CD14-positive monocyte (primary cell): ENCODE data around the gene CFAP410. TPM values are rescaled to one million over a fixed set of nuclear protein-coding genes. Genes with fewer than 3 reads are reported as not detected.

Experiments used
- DNase-seq, 3 donors: peaks; one replicate each; pipeline ENCODE4 v3.0.0-alpha.2; 2011 to 2022
- H2AFZ ChIP-seq: 2 replicates; pipeline ENCODE4 v1.6.0; 2012; ENCODE audit warnings: mild to moderate bottlenecking, low read depth, low read length, inconsistent platforms; ENCODE audit not compliant: insufficient read depth, poor library complexity, severe bottlenecking
- H3K27ac ChIP-seq, 2 donors: 1 replicate in 1 of 2; 2 replicates in 1 of 2; pipeline ENCODE4 v1.5.1; 2012 to 2013; ENCODE audit warnings: low read length in 2 of 2, control low read depth in 1 of 2, inconsistent platforms in 1 of 2, low read depth in 1 of 2, mild to moderate bottlenecking in 1 of 2
- H3K27me3 ChIP-seq, 2 donors: one replicate each; pipeline versions ENCODE4 v1.6.0 to v1.6.1; 2011 to 2013; ENCODE audit warnings: low read length in 2 of 2; ENCODE audit not compliant: control insufficient read depth in 2 of 2, insufficient read depth in 2 of 2
- H3K36me3 ChIP-seq, 2 donors: replicated peaks in 1 of 2; 1 replicate in 1 of 2; 2 replicates in 1 of 2; pipeline versions ENCODE4 v1.5.1 to v1.6.1; 2012 to 2013; ENCODE audit warnings: low read length in 2 of 2, control low read depth in 1 of 2, inconsistent platforms in 1 of 2, mild to moderate bottlenecking in 1 of 2; ENCODE audit not compliant: insufficient read depth in 2 of 2, control insufficient read depth in 1 of 2
- H3K4me1 ChIP-seq, 2 donors: 1 replicate in 1 of 2; 2 replicates in 1 of 2; pipeline versions ENCODE4 v1.5.1 to v1.6.1; 2012 to 2013; ENCODE audit warnings: low read length in 2 of 2, control low read depth in 1 of 2, inconsistent platforms in 1 of 2, mild to moderate bottlenecking in 1 of 2, moderate library complexity in 1 of 2; ENCODE audit not compliant: insufficient read depth in 2 of 2, control insufficient read depth in 1 of 2
- H3K4me2 ChIP-seq: replicated peaks from 2 replicates; pipeline ENCODE3; 2012; ENCODE audit warnings: low read length, moderate library complexity, mild to moderate bottlenecking; ENCODE audit not compliant: poor library complexity, severe bottlenecking; ENCODE audit errors: extremely low read depth
- H3K4me3 ChIP-seq, 3 experiments: fragments of 200-600 bp in 1 of 3; sonication (generic) in 1 of 3; replicated peaks in 1 of 3; 1 replicate in 2 of 3; 2 replicates in 1 of 3; pipeline ENCODE4 v1.5.1; 2011 to 2013; ENCODE audit warnings: low read length in 3 of 3, mild to moderate bottlenecking in 3 of 3, control low read depth in 2 of 3, low read depth in 2 of 3, inconsistent platforms in 1 of 3, moderate library complexity in 1 of 3
- H3K79me2 ChIP-seq: 2 replicates; pipeline ENCODE4 v1.6.0; 2012; ENCODE audit warnings: mild to moderate bottlenecking, control low read depth, inconsistent platforms, low read length, moderate library complexity; ENCODE audit not compliant: insufficient read depth
- H3K9ac ChIP-seq: 2 replicates; pipeline ENCODE4 v1.6.0; 2017; ENCODE audit warnings: low read length, mild to moderate bottlenecking; ENCODE audit not compliant: insufficient read depth, poor library complexity, severe bottlenecking
- H3K9me3 ChIP-seq, 2 donors: replicated peaks in 1 of 2; 1 replicate in 1 of 2; 2 replicates in 1 of 2; pipeline versions ENCODE4 v1.5.1 to v1.6.1; 2012 to 2013; ENCODE audit warnings: low read length in 2 of 2, control low read depth in 1 of 2; ENCODE audit not compliant: control insufficient read depth in 1 of 2, insufficient read depth in 1 of 2
- H4K20me1 ChIP-seq: 2 replicates; pipeline ENCODE4 v1.6.0; 2012; ENCODE audit warnings: mild to moderate bottlenecking, low read length, control low read depth, moderate library complexity; ENCODE audit not compliant: insufficient read depth
- H3K27ac Mint-ChIP-seq, 7 donors: one replicate each; pipeline ENCODE4 v1.8.0; 2020; ENCODE audit warnings: mild to moderate bottlenecking in 7 of 7, mixed read lengths in 7 of 7, moderate library complexity in 6 of 7, inconsistent platforms in 2 of 7
- H3K27me3 Mint-ChIP-seq, 3 donors: one replicate each; pipeline ENCODE4 v1.8.0; 2021 to 2022; ENCODE audit warnings: low read depth in 3 of 3, mild to moderate bottlenecking in 3 of 3, mixed read lengths in 3 of 3, moderate library complexity in 3 of 3, inconsistent platforms in 1 of 3
- H3K36me3 Mint-ChIP-seq, 2 donors: one replicate each; pipeline ENCODE4 v1.8.0; 2020; ENCODE audit warnings: mixed read lengths in 2 of 2, inconsistent platforms in 1 of 2, mild to moderate bottlenecking in 1 of 2
- H3K4me1 Mint-ChIP-seq: one replicate; pipeline ENCODE4 v1.8.0; 2020; ENCODE audit warnings: mild to moderate bottlenecking, mixed read lengths
- H3K4me3 Mint-ChIP-seq, 2 donors: one replicate each; pipeline ENCODE4 v1.8.0; 2020; ENCODE audit warnings: mild to moderate bottlenecking in 2 of 2, mixed read lengths in 2 of 2, moderate library complexity in 1 of 2
- H3K9me3 Mint-ChIP-seq, 7 donors: one replicate each; pipeline ENCODE4 v1.8.0; 2020 to 2022; ENCODE audit warnings: mixed read lengths in 7 of 7, mild to moderate bottlenecking in 6 of 7, moderate library complexity in 6 of 7, inconsistent platforms in 2 of 7
- CTCF ChIP-seq: fragments of 200-600 bp; IDR thresholded peaks from one replicate; pipeline ENCODE4 v1.8.0; 2022; ENCODE audit warnings: antibody characterized with exemption, mild to moderate bottlenecking
- whole genome bisulfite sequencing: methylation state at CpG from one replicate; pipeline ENCODE4 v1.1.5; 2013; ENCODE audit warnings: missing lambda C conversion rate; ENCODE audit not compliant: insufficient coverage; 5-methylcytosine and 5-hydroxymethylcytosine counted together
- intact Hi-C, 2 donors: fragments of 100-400 bp; cut with micrococcal nuclease; formaldehyde crosslinking; loops; one replicate each; pipeline versions ENCODE4 v1.15.0 to v1.15.1; 2023
- polyA plus RNA-seq, 3 donors: library from polyadenylated mRNA; depleted of rRNA in 1 of 3; unstranded in 2 of 3; stranded (reverse) in 1 of 3; fragments of 300-500 nt in 2 of 3; fragments of >200 nt in 1 of 3; fragmentation: Illumina TruSeq in 2 of 3; gene quantifications; 1 replicate in 2 of 3; 2 replicates in 1 of 3; pipeline ENCODE4 v1.2.3, GENCODE V29; 2012 to 2021

CFAP410 gene
- polyA plus RNA-seq, 3 donors, result 14.8 to 23.5 (median 17.3) TPM

- no peaks in the 10 kb centered on the region for H3K4me1 Mint-ChIP-seq
These were observed 14.4 kb downstream of the CFAP410 start for GRCh38 chr21:44324854-44325107.

GRCh38 chr21:44324106-44324853 is 14.9 kb downstream of the CFAP410 start:
- H3K4me3 ChIP-seq, result no peak overlapping the region
- H3K27ac ChIP-seq, result no peak overlapping the region
- H2AFZ ChIP-seq, result no peak overlapping the region
- H3K79me2 ChIP-seq, result no peaks in the 10 kb centered on the region
- H3K27ac Mint-ChIP-seq, result peak overlapping the region in 1 of 7 donors; percentile 26
- intact Hi-C loops, result no loop called here
- H3K36me3 ChIP-seq, result peaks cover 74 to 77% of the 10 kb centered on the region in 2 donors
- no peak overlapping the region for H3K4me2 ChIP-seq
- H3K4me1 ChIP-seq, result no peaks in the 10 kb centered on the region
- H3K36me3 Mint-ChIP-seq, result peaks cover 28 to 68% of the 10 kb centered on the region in 2 donors
- H4K20me1 ChIP-seq, result peaks cover 17% of the 10 kb centered on the region
- H3K4me3 Mint-ChIP-seq, result no peak overlapping the region
- no peaks in the 10 kb centered on the region for H3K4me1 Mint-ChIP-seq
- H3K9me3 Mint-ChIP-seq, result no peaks in the 10 kb centered on the region
- H3K9me3 ChIP-seq, result no peaks in the 10 kb centered on the region
- WGBS, result 99% methylated on average over 27 of the region's 37 CpGs
- no peak for TF ChIP-seq CTCF
- H3K27me3 ChIP-seq, result no peaks in the 10 kb centered on the region
- H3K9ac ChIP-seq, result no peak overlapping the region
- no peaks in the 10 kb centered on the region for H3K27me3 Mint-ChIP-seq
- DNase-seq, result no peak

More at GRCh38 chr21:44324854-44325107, 14.4 kb downstream of the CFAP410 start:
- Histone ChIP-seq H3K9ac (no peak overlapping the region), H3K9me3 (no peaks in the 10 kb centered on the region), H3K4me2 (no peak overlapping the region), H3K27me3 (no peaks in the 10 kb centered on the region), H4K20me1 (peaks cover 17% of the 10 kb centered on the region), H3K27ac (no peak overlapping the region), H3K36me3 (peaks cover 69 to 72% of the 10 kb centered on the region in 2 donors), H3K79me2 (no peaks in the 10 kb centered on the region), H3K4me3 (no peak overlapping the region), H2AFZ (no peak overlapping the region), H3K4me1 (no peaks in the 10 kb centered on the region)
- H3K4me3 Mint-ChIP-seq, result no peak overlapping the region
- H3K27ac Mint-ChIP-seq, result no peak overlapping the region
- peaks cover 25 to 63% of the 10 kb centered on the region in 2 donors for H3K36me3 Mint-ChIP-seq
- H3K9me3 Mint-ChIP-seq, result no peaks in the 10 kb centered on the region
- intact Hi-C loops, result no loop called here
- no peaks in the 10 kb centered on the region for H3K27me3 Mint-ChIP-seq
- no peak for TF ChIP-seq CTCF
- no peak for DNase-seq
- WGBS, result 98% methylated on average over 9 of the region's 11 CpGs
